GM12891 (cell line): ENCODE data around the gene NDUFAF8.

Experiments used
- POLR2A ChIP-seq: IDR thresholded peaks from 2 replicates; pipeline ENCODE4 v1.6.1; 2011; ENCODE audit warnings: low read depth, low read length, control low read depth
- POLR2AphosphoS5 ChIP-seq: IDR thresholded peaks from 2 replicates; pipeline ENCODE4 v1.6.1; 2011; ENCODE audit warnings: low read depth, low read length, control low read depth
- POU2F2 ChIP-seq: IDR thresholded peaks from 2 replicates; pipeline ENCODE4 v1.6.1; 2011; ENCODE audit warnings: low read depth, mild to moderate bottlenecking, control low read depth, low read length, moderate library complexity

GRCh38 chr17:81230043-81230820, 8.9 kb upstream of the NDUFAF8 start:
- TF ChIP-seq POLR2A = no peak
- no peak for TF ChIP-seq POLR2AphosphoS5
- no peak for TF ChIP-seq POU2F2
